Right cardiac atrium (tissue), 5 donors: ENCODE results near the gene PHC2. TPM values are rescaled to one million over a fixed set of nuclear protein-coding genes. Genes with fewer than 3 reads are reported as not detected.
A peak's percentile ranks its signal among the peaks of the same experiment; 100 is the strongest.

Source experiments
- ATAC-seq, 2 donors: fragments of 200-7000 bp; cut with Tn5 transposase; one replicate each; pipeline versions ENCODE4 v1.8.0 to v1.9.1; 2020; ENCODE audit warnings: moderate library complexity in 2 of 2, mild to moderate bottlenecking in 1 of 2
- DNase-seq, 3 donors: peaks; one replicate each; pipeline ENCODE4 v3.0.0-alpha.2; 2020
- H3K27ac ChIP-seq: one replicate; pipeline ENCODE4 v1.5.1; 2013; ENCODE audit warnings: mild to moderate bottlenecking, low read length, control low read depth, moderate library complexity
- H3K27me3 ChIP-seq: one replicate; pipeline ENCODE4 v1.6.1; 2013; ENCODE audit not compliant: control insufficient read depth, insufficient read depth
- H3K4me1 ChIP-seq: one replicate; pipeline ENCODE4 v1.6.1; 2013; ENCODE audit warnings: low read length; ENCODE audit not compliant: control insufficient read depth, insufficient read depth
- H3K4me3 ChIP-seq: one replicate; pipeline ENCODE4 v1.5.1; 2013; ENCODE audit warnings: low read length, control low read depth
- H3K9me3 ChIP-seq: one replicate; pipeline ENCODE4 v1.6.1; 2013; ENCODE audit warnings: low read length; ENCODE audit not compliant: control insufficient read depth
- WGBS: extraction: QIAGEN DNeasy Blood & Tissue Kit; methylation state at CpG from one replicate; pipeline ENCODE4 v1.1.7; 2013; 5-methylcytosine and 5-hydroxymethylcytosine counted together
- intact Hi-C, 4 donors: fragments of 100-400 bp; cut with DNase I; formaldehyde crosslinking; loops; one replicate each; pipeline versions ENCODE4 v1.11.0 to v1.14.0; 2022 to 2023
- polyA plus RNA-seq: library from polyadenylated mRNA; stranded (reverse); fragments of 200-250 nt; gene quantifications from one replicate; pipeline ENCODE4 v1.2.3, GENCODE V29; 2013
- total RNA-seq, 4 donors: library from RNA; stranded (reverse); fragmentation: NEBNext Ultra II Directional; extraction: Animal tissue kit (Norgen Biotek cat#: 25700); gene quantifications; one replicate each; pipeline ENCODE4 v1.2.1, GENCODE V29; 2021
- donor health status: healthy with polysubstance abuse.
- donor health status: DM: no; HTN: yes; CAD: no.
- donor health status: DM: no; HTN: no; CAD: no.
- donor health status: DM: no; HTN: yes; CAD: no; lungs with severe emphysema.
- donor health status: DM: yes; HTN: yes; CAD: no.

PHC2 gene
- total and polyA plus RNA-seq, 5 donors, result 89.3 to 105 (median 97.5) TPM

DNA sequence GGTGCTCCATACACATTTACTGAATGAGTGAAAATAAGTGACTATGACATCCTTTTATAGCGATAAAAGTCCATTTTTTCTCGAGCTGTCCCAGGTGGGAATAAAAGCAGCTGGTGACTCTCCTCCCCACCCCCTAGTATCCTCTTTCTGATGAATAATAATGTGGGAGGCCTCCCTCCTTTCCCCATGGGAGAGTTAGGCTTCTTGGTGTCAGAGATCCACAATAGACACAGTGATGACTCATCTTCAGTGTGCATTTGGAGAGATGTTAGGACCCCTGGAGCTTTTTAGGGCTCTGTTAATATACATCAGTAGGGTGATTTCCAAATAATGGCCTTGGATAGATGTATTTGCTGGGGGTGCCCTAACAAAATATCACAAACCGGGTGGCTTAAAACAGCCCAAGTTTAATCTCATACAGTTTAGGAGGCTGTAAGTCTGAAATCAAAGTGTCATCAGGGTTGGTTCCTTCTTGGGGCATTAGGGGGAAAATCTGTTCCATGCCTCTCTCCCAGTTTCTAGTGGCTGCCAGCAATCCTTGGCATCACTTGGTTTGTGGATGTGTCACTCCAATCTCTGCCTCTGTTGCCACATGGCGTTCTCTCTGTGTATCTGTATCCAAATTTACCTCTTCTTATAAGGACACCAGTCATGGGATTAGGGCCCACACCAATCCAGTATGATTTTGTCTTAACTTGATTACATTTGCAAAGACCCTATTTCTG, 4.4 kb upstream of the PHC2 start:
- intact Hi-C loops, result no loop called here
- H3K4me3 ChIP-seq, result no peak overlapping the region
- DNase-seq (no peak), ATAC-seq (no peak)
- peak overlapping the region; percentile 13 for H3K27ac ChIP-seq
- 57% methylated on average over 4 of the region's 4 CpGs for WGBS
- H3K9me3 ChIP-seq, result no peaks in the 10 kb centered on the region
- peaks cover 3% of the 10 kb centered on the region for H3K4me1 ChIP-seq
- H3K27me3 ChIP-seq, result no peaks in the 10 kb centered on the region

DNA sequence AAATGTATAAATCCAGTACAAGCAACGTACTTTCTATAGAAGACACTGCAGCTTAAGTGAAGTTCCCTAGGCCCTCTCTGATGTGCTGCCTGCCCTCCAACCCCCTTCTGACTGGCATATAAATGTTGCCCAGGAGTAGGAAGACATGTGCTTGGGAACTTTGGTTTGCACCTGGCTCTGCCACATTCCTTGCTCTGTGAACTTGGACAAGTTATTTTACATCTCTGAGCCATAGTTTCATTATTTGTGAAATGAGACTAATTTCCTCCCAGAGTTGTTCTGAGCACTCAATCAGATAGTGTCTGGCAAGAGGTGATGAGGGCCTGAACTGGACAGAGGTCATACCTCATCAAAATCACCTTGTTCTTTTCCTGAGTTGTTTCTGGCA, 3.5 kb upstream of the PHC2 start:
- Histone ChIP-seq H3K27me3 (no peaks in the 10 kb centered on the region), H3K27ac (no peak overlapping the region), H3K9me3 (no peaks in the 10 kb centered on the region), H3K4me3 (no peak overlapping the region), H3K4me1 (peaks cover 3% of the 10 kb centered on the region)
- intact Hi-C loops, result no loop called here
- ATAC-seq, result no peak
- DNase-seq, result no peak
- WGBS, result 100% methylated on average over 1 of the region's 1 CpG

DNA sequence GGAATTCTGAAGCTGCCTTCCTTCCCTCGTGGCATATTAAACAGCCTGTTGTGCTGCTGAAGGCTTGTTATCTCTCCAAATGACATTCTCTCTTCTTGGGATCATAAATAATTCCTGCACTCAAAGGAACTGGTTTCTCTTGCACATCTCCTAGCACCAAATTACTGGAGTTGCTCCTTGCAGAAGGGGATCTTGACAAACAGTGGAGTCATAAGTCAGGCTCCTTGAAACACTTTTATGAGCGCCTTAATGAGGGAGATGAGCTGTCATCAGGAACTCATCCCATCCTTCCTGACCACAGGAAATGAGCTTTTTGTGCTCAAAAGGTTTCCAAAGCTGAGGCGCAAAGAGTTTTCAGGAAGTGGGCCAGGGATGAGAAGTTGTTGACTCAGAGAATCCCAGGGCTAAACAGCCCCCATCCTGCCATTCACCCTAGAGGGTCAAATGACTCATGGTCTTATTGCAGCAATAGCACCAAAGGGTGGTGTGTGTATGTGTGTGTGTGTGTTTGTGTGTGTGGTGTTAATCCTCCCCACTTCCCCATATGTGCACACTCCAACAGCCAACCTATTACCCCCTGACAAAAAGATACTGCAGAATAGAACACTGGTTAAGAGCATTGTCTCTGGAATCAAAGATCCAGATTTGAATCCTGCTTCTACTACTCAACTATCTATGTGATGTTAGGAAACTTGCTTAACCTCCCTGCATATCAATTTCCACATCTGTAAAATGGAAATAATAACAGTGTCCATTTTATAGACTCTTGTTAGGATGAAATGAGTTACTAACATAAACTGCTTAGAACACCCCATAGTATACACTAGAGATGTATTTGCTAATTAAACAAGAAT, 2.8 kb upstream of the PHC2 start:
- Histone ChIP-seq H3K4me1 (peaks cover 3% of the 10 kb centered on the region), H3K27ac (peak overlapping the region; percentile 42), H3K4me3 (no peak overlapping the region), H3K9me3 (no peaks in the 10 kb centered on the region), H3K27me3 (no peaks in the 10 kb centered on the region)
- ATAC-seq (peak in 1 of 2 donors; percentile 31), DNase-seq (peak in 1 of 3 donors; percentile 22)
- WGBS, result 35% methylated on average over 3 of the region's 3 CpGs
- intact Hi-C loops, result no loop called here

DNA sequence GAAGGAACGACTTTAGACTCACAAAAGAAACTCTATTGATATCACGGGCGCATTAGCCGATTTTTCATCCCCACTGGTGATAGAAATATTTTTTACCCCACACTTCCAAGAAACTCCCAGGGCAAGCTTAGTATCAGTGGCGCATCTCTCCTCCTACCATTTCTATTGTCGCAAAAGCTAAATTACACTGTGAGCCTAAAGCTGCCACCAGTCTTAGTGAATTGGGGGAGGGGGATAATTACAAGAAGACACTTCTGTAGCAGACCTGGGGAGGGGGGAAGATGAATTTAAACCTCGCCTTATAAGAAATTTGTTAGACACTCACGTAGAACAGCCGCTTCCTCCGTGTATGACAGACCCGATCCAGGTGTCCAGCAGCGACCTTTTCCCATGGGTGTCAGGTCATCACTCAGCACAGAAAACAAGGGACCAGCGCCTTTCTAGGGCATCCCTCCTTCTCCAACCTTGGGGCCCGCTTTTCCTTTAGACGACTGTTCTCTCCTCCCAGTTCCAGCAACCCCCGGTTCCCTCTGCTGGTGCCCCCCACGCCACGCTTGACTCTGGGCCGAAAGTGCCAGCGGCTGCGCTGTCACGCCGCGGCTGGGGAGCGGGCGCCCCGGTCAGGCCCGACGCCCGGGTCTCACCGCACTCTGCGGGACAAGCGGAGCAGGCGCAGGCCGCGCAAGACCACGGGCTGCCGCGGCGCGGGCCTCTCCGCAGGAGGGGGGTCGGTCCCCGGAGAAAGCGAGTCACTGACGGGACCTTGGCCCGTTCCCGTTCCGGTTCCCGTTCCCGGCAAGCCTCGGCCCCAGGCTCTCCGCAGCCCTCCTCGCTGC, 821 bp downstream of the PHC2 start:
- no peaks in the 10 kb centered on the region for H3K9me3 ChIP-seq
- intact Hi-C loops, result no loop called here
- no peaks in the 10 kb centered on the region for H3K27me3 ChIP-seq
- H3K27ac ChIP-seq, result peak overlapping the region; percentile 67
- H3K4me3 ChIP-seq, result peak overlapping the region; percentile 85
- peaks cover 5% of the 10 kb centered on the region for H3K4me1 ChIP-seq
- ATAC-seq (peak; percentile 33 to 35), DNase-seq (peak; percentile 39 to 79 (median 71))
- 10% methylated on average over 54 of the region's 54 CpGs for WGBS

DNA sequence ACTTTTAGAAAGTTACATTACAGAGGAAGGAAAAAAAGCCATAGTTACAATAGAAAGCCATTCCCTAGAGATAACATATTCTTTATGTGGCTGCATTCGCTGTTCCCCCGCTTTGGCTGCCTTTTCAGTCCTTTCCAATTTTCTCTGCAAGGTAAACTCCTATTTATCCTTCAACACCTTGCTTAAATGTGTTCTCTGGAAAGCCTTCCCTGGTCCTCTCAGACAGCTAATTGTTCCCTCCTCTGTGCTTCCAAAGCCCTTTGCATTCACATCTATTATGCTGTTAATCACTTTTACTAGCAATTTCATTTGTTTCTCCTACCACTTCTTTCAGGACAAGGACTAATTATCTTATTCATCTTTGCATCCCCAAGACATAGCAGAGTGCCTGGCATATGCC, 1.6 kb downstream of the PHC2 start:
- whole genome bisulfite sequencing, result 93% methylated on average over 2 of the region's 2 CpGs
- H3K4me1 ChIP-seq, result peaks cover 5% of the 10 kb centered on the region
- peak overlapping the region; percentile 85 for H3K4me3 ChIP-seq
- H3K27me3 ChIP-seq, result no peaks in the 10 kb centered on the region
- ATAC-seq (no peak), DNase-seq (no peak)
- intact Hi-C loops, result no loop called here
- H3K27ac ChIP-seq, result no peak overlapping the region
- no peaks in the 10 kb centered on the region for H3K9me3 ChIP-seq

DNA sequence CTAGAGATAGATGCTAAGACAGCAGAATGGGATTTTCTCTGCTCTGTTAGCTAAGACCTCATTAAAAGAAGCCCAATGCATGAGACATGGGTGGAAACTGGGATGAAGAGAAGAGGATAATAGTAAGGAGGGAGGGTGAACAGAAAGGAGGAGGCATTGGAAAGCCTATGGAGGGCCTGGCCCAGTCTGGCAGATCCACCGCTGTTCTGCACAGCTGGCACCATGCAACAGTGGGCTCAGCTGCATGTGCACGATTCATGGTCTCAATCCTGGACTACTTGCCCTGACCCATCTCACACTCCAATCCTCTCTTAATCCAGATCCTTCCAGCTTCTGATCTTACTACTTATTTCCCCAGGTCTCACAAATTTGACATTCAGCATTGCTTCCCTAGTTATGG, 2.2 kb downstream of the PHC2 start:
- DNase-seq (no peak), ATAC-seq (no peak)
- intact Hi-C loops, result no loop called here
- H3K9me3 ChIP-seq, result no peaks in the 10 kb centered on the region
- no peak overlapping the region for H3K27ac ChIP-seq
- WGBS, result 96% methylated on average over 2 of the region's 2 CpGs
- no peaks in the 10 kb centered on the region for H3K27me3 ChIP-seq
- H3K4me1 ChIP-seq, result peaks cover 6% of the 10 kb centered on the region
- no peak overlapping the region for H3K4me3 ChIP-seq

DNA sequence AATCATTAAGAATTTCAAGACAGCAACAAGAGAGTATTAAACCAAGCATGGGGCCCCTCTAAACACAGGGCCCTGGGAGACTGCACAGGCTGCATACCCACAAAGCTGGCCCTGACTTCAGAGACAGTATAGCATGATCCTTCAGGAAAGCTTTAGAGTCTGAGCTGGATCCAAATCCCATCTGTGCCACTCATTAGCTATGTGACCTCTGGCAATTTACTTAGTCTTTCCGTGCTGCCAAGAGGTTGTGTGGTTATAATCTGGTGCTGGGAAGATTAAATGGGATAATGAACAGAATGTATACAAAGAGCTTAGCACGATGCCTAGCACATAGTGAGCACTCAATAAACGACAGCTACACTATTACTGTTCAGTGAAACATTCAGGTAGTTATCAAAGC, 4.0 kb downstream of the PHC2 start:
- WGBS, result 68% methylated on average over 3 of the region's 3 CpGs
- no peak for ATAC-seq
- Histone ChIP-seq H3K27ac (peak overlapping the region; percentile 26), H3K4me1 (peaks cover 9% of the 10 kb centered on the region), H3K4me3 (no peak overlapping the region), H3K9me3 (no peaks in the 10 kb centered on the region), H3K27me3 (no peaks in the 10 kb centered on the region)
- DNase-seq, result no peak
- intact Hi-C loops, result no loop called here

DNA sequence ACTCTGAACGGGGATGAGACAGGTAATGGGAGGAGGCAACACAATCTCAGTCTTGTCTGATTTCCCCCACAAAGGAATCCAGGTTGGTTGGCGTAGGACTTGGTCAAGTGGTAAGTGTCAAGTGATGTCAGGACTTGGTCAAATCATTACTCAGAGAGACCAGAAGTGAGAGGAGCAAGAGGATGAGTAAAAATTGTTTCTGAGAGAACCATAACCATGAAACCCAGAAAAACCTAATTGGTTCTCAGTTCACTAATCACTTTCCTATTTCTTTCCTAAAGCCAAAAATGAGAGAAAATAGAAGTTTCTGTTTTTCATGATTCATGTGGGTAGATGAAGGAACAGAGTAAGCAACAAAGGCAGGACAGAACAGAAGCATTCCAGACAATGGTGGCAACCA, 5.0 kb downstream of the PHC2 start:
- no peaks in the 10 kb centered on the region for H3K27me3 ChIP-seq
- H3K27ac ChIP-seq, result no peak overlapping the region
- no peak overlapping the region for H3K4me3 ChIP-seq
- intact Hi-C loops, result no loop called here
- DNase-seq, result no peak
- H3K4me1 ChIP-seq, result peaks cover 9% of the 10 kb centered on the region
- WGBS, result 97% methylated on average over 2 of the region's 2 CpGs
- H3K9me3 ChIP-seq, result no peaks in the 10 kb centered on the region
- no peak for ATAC-seq

DNA sequence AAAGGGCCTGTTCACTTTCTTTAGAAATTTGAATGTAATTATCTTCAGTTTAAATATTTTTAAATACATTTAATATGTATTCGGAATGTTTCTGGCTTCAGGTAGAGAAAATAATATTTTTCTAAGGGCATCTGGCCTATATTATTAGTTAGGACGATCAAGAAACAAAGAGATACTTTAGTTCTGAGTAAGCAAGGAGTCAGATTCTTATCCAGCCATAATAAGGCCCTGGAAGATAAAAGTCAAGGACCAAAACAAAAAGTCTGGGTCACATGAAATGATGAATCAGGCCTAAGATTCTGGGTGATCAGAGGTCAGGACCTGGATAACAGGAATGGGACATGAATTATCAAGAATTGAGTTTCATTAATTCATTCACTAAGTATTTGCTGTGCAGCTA, 6.3 kb downstream of the PHC2 start:
- intact Hi-C loops, result no loop called here
- Histone ChIP-seq H3K4me1 (peaks cover 9% of the 10 kb centered on the region), H3K9me3 (no peaks in the 10 kb centered on the region), H3K27me3 (no peaks in the 10 kb centered on the region), H3K27ac (no peak overlapping the region), H3K4me3 (no peak overlapping the region)
- DNase-seq (no peak), ATAC-seq (no peak)
- 79% methylated on average over 2 of the region's 2 CpGs for WGBS

DNA sequence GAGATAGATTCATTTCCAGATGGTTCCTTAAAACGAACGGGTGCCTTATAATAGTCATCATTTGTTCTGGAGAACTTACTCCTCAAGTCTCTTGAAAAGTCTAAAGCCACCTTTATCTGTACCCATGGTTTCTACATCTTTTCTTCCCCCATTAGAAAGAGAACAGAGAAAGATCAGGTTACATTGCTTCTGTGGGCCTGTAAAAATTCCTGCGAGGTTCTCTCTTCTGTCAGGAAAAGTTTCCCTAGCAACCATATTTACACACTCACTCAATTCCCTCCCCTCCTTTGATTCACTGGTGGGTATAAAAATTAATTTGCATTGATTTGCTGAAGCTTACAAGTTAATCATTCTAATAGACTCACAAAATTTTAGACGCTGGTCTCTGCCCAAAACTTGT, 6.7 kb downstream of the PHC2 start:
- peaks cover 9% of the 10 kb centered on the region for H3K4me1 ChIP-seq
- no peaks in the 10 kb centered on the region for H3K27me3 ChIP-seq
- H3K9me3 ChIP-seq, result no peaks in the 10 kb centered on the region
- no peak overlapping the region for H3K4me3 ChIP-seq
- no peak overlapping the region for H3K27ac ChIP-seq
- intact Hi-C loops, result no loop called here
- DNase-seq, result no peak
- 85% methylated on average over 4 of the region's 4 CpGs for WGBS
- no peak for ATAC-seq
